Panc1 (cell line): ENCODE results near the gene NOTCH1. TPM values are rescaled to one million over a fixed set of nuclear protein-coding genes. Genes with fewer than 3 reads are reported as not detected.
A peak's percentile ranks its signal among the peaks of the same experiment; 100 is the strongest.

ENCODE experiments used
- ATAC-seq: fragments of 200-7000 bp; cut with Tn5 transposase; 2 replicates; pipeline ENCODE4 v1.9.1; 2020; ENCODE audit warnings: mild to moderate bottlenecking, moderate library complexity
- BruUV-seq: library from RNA; stranded (reverse); fragments of 400-500 nt; replicated peaks from 2 replicates; lab custom pipeline; 2021; lab: Mats Ljungman, UMichigan
- CTCF ChIA-PET: fragments of 300-600 bp; sonication (Branson Sonifier 250); formaldehyde crosslinking; loops from one replicate; lab custom pipeline; 2022; ENCODE audit warnings: antibody characterized with exemption; lab: Charles Lee
- POLR2A ChIA-PET: fragments of 300-600 bp; sonication (Branson Sonifier 250); formaldehyde crosslinking; loops from one replicate; lab custom pipeline; 2022; ENCODE audit warnings: antibody characterized with exemption; lab: Charles Lee
- DNase-seq: peaks from one replicate; pipeline ENCODE4 v3.0.0-alpha.2; 2010; ENCODE audit warnings: low read depth, low spot score
- H3K27ac ChIP-seq: 2 replicates; pipeline ENCODE4 v1.5.1; 2011; ENCODE audit warnings: mild to moderate bottlenecking, low read length, inconsistent platforms
- H3K27me3 ChIP-seq: fragments of 200-500 bp; sonication (Bioruptor generic); 2 replicates; pipeline ENCODE4 v1.6.0; 2014; ENCODE audit warnings: low read length, inconsistent platforms; ENCODE audit not compliant: control insufficient read depth, insufficient read depth
- H3K36me3 ChIP-seq: fragments of 200-500 bp; sonication (Bioruptor generic); 2 replicates; pipeline ENCODE4 v1.5.1; 2014; ENCODE audit warnings: inconsistent platforms, mild to moderate bottlenecking, low read length, moderate library complexity; ENCODE audit not compliant: control insufficient read depth, insufficient read depth
- H3K4me1 ChIP-seq: 2 replicates; pipeline ENCODE4 v1.5.1; 2011; ENCODE audit warnings: inconsistent platforms, mild to moderate bottlenecking, low read length, moderate library complexity; ENCODE audit not compliant: control insufficient read depth, insufficient read depth
- H3K4me3 ChIP-seq, 2 experiments: 2 replicates each; pipeline ENCODE4 v1.5.1; 2011 to 2012; ENCODE audit warnings: low read depth in 2 of 2, low read length in 2 of 2, mild to moderate bottlenecking in 2 of 2, inconsistent platforms in 1 of 2, moderate library complexity in 1 of 2
- H3K9me3 ChIP-seq: fragments of 200-500 bp; sonication (Bioruptor generic); 2 replicates; pipeline ENCODE4 v1.5.1; 2014; ENCODE audit warnings: low read depth, mild to moderate bottlenecking, inconsistent platforms, low read length, moderate library complexity; ENCODE audit not compliant: control insufficient read depth, insufficient read depth
- CTCF ChIP-seq: fragments of 450-650 bp; IDR thresholded peaks from 2 replicates; pipeline ENCODE4 v1.5.1; 2017; ENCODE audit warnings: mild to moderate bottlenecking
- POLR2AphosphoS5 ChIP-seq: IDR thresholded peaks from 2 replicates; pipeline ENCODE4 v1.6.1; 2012; ENCODE audit warnings: mild to moderate bottlenecking, low read depth, low read length, moderate library complexity
- REST ChIP-seq, 2 experiments: IDR thresholded peaks; 2 replicates each; pipeline ENCODE4 v1.6.1; 2011 to 2012; ENCODE audit warnings: low read depth in 2 of 2, control low read depth in 1 of 2, low read length in 1 of 2, mild to moderate bottlenecking in 1 of 2, moderate library complexity in 1 of 2; ENCODE audit not compliant: insufficient read depth in 1 of 2
- SIN3A ChIP-seq: IDR thresholded peaks from 2 replicates; pipeline ENCODE4 v1.6.1; 2012; ENCODE audit warnings: low read depth, mild to moderate bottlenecking, low read length, moderate library complexity, borderline replicate concordance; ENCODE audit not compliant: insufficient read depth
- TCF7L2 ChIP-seq: IDR thresholded peaks from 2 replicates; pipeline ENCODE4 v1.6.1; 2011; ENCODE audit warnings: mild to moderate bottlenecking, low read depth, low read length, inconsistent platforms
- in situ Hi-C: cut with HindIII; loops from 2 replicates; pipeline ENCODE4 v1.10.0; 2016; ENCODE audit warnings: low sequenced_read_pairs, low pct_unique_long_range_greater_than_20kb
- intact Hi-C: fragments of 100-400 bp; cut with micrococcal nuclease; formaldehyde crosslinking; loops from one replicate; pipeline ENCODE4 v1.10.0; 2022; ENCODE audit not compliant: unreplicated experiment
- total RNA-seq: library from RNA; stranded (reverse); gene quantifications from one replicate; pipeline ENCODE4 v1.2.1, GENCODE V29; 2021; ENCODE audit not compliant: unreplicated experiment

Gene NOTCH1
- total RNA-seq, 1 experiment from 2014 or later = 13.4 TPM

GRCh38 chr9:136529516-136530460 lies 16.1 kb downstream of the NOTCH1 start:
- intact Hi-C loops = no loop called here
- ATAC-seq (no peak), DNase-seq (no peak)
- Histone ChIP-seq H3K9me3 (no peaks in the 10 kb centered on the region), H3K4me3 (no peak overlapping the region), H3K27me3 (no peaks in the 10 kb centered on the region), H3K27ac (no peak overlapping the region), H3K36me3 (no peaks in the 10 kb centered on the region), H3K4me1 (peaks cover 43% of the 10 kb centered on the region)
- CTCF ChIA-PET = no interaction called here
- no peak for TF ChIP-seq POLR2AphosphoS5
- TF ChIP-seq REST (IDR thresholded peaks at IDR 0.05; ENCODE audit: insufficient read depth in 1 of 2, low read depth in 2 of 2, low read length in 1 of 2) = no peak
- TF ChIP-seq TCF7L2 = no peak
- TF ChIP-seq SIN3A = no peak
- TF ChIP-seq CTCF = peak; percentile 13; the same call in 1 of the 2 replicates
- in situ Hi-C loops = no loop called here
- POLR2A ChIA-PET = no interaction called here
- BruUV-seq = no TSS peak

GRCh38 chr9:136528716-136529341 lies 17.0 kb downstream of the NOTCH1 start:
- ChIA-PET CTCF (no interaction called here), POLR2A (no interaction called here)
- in situ Hi-C loops = no loop called here
- DNase-seq (no peak), ATAC-seq (no peak)
- Histone ChIP-seq H3K9me3 (no peaks in the 10 kb centered on the region), H3K27ac (no peak overlapping the region), H3K4me3 (no peak overlapping the region), H3K4me1 (peaks cover 43% of the 10 kb centered on the region), H3K36me3 (no peaks in the 10 kb centered on the region), H3K27me3 (no peaks in the 10 kb centered on the region)
- intact Hi-C loops = no loop called here
- no TSS peak for BruUV-seq
- no peak for TF ChIP-seq SIN3A
- no peak for TF ChIP-seq CTCF
- no peak for TF ChIP-seq REST (IDR thresholded peaks at IDR 0.05; ENCODE audit: insufficient read depth in 1 of 2, low read depth in 2 of 2, low read length in 1 of 2)
- TF ChIP-seq TCF7L2 = no peak
- no peak for TF ChIP-seq POLR2AphosphoS5
